Measurements from ENCODE around the gene RPL10A. TPM values are rescaled to one million over a fixed set of nuclear protein-coding genes. Genes with fewer than 3 reads are reported as not detected.
"Not testable (repeated sequence)": the region's sequence is repeated elsewhere in the genome, so short reads cannot be mapped to it uniquely, and the experiment has no call there.

RPL10A gene
- polyA plus RNA-seq, 4 donors, result 724 to 2,603 (median 2,051) TPM

- no peak for FAIRE-seq
- no peaks in the 10 kb centered on the region for H3K36me3 ChIP-seq (ENCODE audit: control insufficient read depth in 3 of 3, insufficient read depth in 2 of 3, low read depth in 1 of 3, low read length in 3 of 3)
- no peak overlapping the region for H3K27ac ChIP-seq (ENCODE audit: low read depth in 1 of 3, low read length in 2 of 3)
- no peak overlapping the region for H3K4me3 ChIP-seq (ENCODE audit: low read depth in 1 of 3, low read length in 3 of 3)
- 63 to 72% (median 63%) methylated on average over 6 of the region's 6 CpGs for WGBS, 3 donors
- H3K4me1 ChIP-seq (ENCODE audit: control insufficient read depth in 3 of 3, insufficient read depth in 2 of 3, low read depth in 1 of 3, low read length in 2 of 3), result no peaks in the 10 kb centered on the region
- H3K27me3 ChIP-seq (ENCODE audit: control insufficient read depth in 3 of 3, insufficient read depth in 3 of 3, low read length in 3 of 3), result peaks cover 0 to 7% (median 0%) of the 10 kb centered on the region in 3 donors
- no peaks in the 10 kb centered on the region for H3K9me3 ChIP-seq (ENCODE audit: control insufficient read depth in 2 of 2, insufficient read depth in 1 of 2, low read depth in 1 of 2, low read length in 1 of 2)
- DNase-seq, result no peak
These were observed 48.5 kb downstream of the RPL10A start for GRCh38 chr6:35516712-35517111.

- not testable (repeated sequence) for FAIRE-seq; H3K4me1 ChIP-seq (ENCODE audit: control insufficient read depth in 3 of 3, insufficient read depth in 2 of 3, low read depth in 1 of 3, low read length in 2 of 3)
These were observed 49.8 kb downstream of the RPL10A start for GRCh38 chr6:35517978-35518377.

GRCh38 chr6:35518566-35519312 lies 50.5 kb downstream of the RPL10A start:
- WGBS, 3 donors, result 91 to 95% (median 92%) methylated on average over 6 of the region's 6 CpGs
- H3K27me3 ChIP-seq (ENCODE audit: control insufficient read depth in 3 of 3, insufficient read depth in 3 of 3, low read length in 3 of 3), result no peaks in the 10 kb centered on the region
- no peak for DNase-seq
- no peaks in the 10 kb centered on the region for H3K9me3 ChIP-seq (ENCODE audit: control insufficient read depth in 2 of 2, insufficient read depth in 1 of 2, low read depth in 1 of 2, low read length in 1 of 2)
- H3K4me1 ChIP-seq (ENCODE audit: control insufficient read depth in 3 of 3, insufficient read depth in 2 of 3, low read depth in 1 of 3, low read length in 2 of 3), result no peaks in the 10 kb centered on the region
- no peak overlapping the region for H3K4me3 ChIP-seq (ENCODE audit: low read depth in 1 of 3, low read length in 3 of 3)
- no peak for FAIRE-seq
- H3K36me3 ChIP-seq (ENCODE audit: control insufficient read depth in 3 of 3, insufficient read depth in 2 of 3, low read depth in 1 of 3, low read length in 3 of 3), result no peaks in the 10 kb centered on the region
- no peak overlapping the region for H3K27ac ChIP-seq (ENCODE audit: low read depth in 1 of 3, low read length in 2 of 3)

More at GRCh38 chr6:35517978-35518377, 49.8 kb downstream of the RPL10A start:
- H3K4me3 ChIP-seq (ENCODE audit: low read depth in 1 of 3, low read length in 3 of 3); H3K27me3 ChIP-seq (ENCODE audit: control insufficient read depth in 3 of 3, insufficient read depth in 3 of 3, low read length in 3 of 3); H3K36me3 ChIP-seq (ENCODE audit: control insufficient read depth in 3 of 3, insufficient read depth in 2 of 3, low read depth in 1 of 3, low read length in 3 of 3); H3K9me3 ChIP-seq (ENCODE audit: control insufficient read depth in 2 of 2, insufficient read depth in 1 of 2, low read depth in 1 of 2, low read length in 1 of 2); DNase-seq; H3K27ac ChIP-seq (ENCODE audit: low read depth in 1 of 3, low read length in 2 of 3): not testable (repeated sequence)
- 81 to 85% (median 83%) methylated on average over 7 of the region's 7 CpGs for WGBS, 3 donors

GRCh38 chr6:35519313-35520015 lies 51.3 kb downstream of the RPL10A start:
- no peaks in the 10 kb centered on the region for H3K4me1 ChIP-seq (ENCODE audit: control insufficient read depth in 3 of 3, insufficient read depth in 2 of 3, low read depth in 1 of 3, low read length in 2 of 3)
- H3K9me3 ChIP-seq (ENCODE audit: control insufficient read depth in 2 of 2, insufficient read depth in 1 of 2, low read depth in 1 of 2, low read length in 1 of 2), result no peaks in the 10 kb centered on the region
- 77 to 86% (median 83%) methylated on average over 9 of the region's 9 CpGs for WGBS, 3 donors
- FAIRE-seq (no peak), DNase-seq (no peak)
- no peak overlapping the region for H3K27ac ChIP-seq (ENCODE audit: low read depth in 1 of 3, low read length in 2 of 3)
- H3K36me3 ChIP-seq (ENCODE audit: control insufficient read depth in 3 of 3, insufficient read depth in 2 of 3, low read depth in 1 of 3, low read length in 3 of 3), result no peaks in the 10 kb centered on the region
- H3K27me3 ChIP-seq (ENCODE audit: control insufficient read depth in 3 of 3, insufficient read depth in 3 of 3, low read length in 3 of 3), result no peaks in the 10 kb centered on the region
- H3K4me3 ChIP-seq (ENCODE audit: low read depth in 1 of 3, low read length in 3 of 3), result no peak overlapping the region

Other genes with a start within 250 kb of the RPL10A start
- 10 to 100 TPM; 16.2 to 33.9 (median 24.4) TPM for gene ZNF76, start 208.7 kb upstream of the RPL10A start, polyA plus RNA-seq
- 10 to 100 TPM in 2 of 4 donors, 1 to 10 TPM in 2; 4.7 to 16.2 (median 12.3) TPM for gene DEF6, start 170.6 kb upstream of the RPL10A start, polyA plus RNA-seq
- gene PPARD, start 125.8 kb upstream of the RPL10A start, polyA plus RNA-seq, result 10 to 100 TPM in 3 of 4 donors, 1 to 10 TPM in 1; 7.8 to 29.4 (median 13.8) TPM
- 10 to 100 TPM in 1 of 4 donors, 1 to 10 TPM in 3; 1.6 to 10.3 (median 3.1) TPM for gene FANCE, start 16.1 kb upstream of the RPL10A start, polyA plus RNA-seq
- 10 to 100 TPM; 13.4 to 35.6 (median 19.0) TPM for gene TEAD3, start 28.7 kb downstream of the RPL10A start, polyA plus RNA-seq
- under 1 TPM in 1 of 4 donors, not detected in 3; 0.72 TPM for gene TULP1, start 44.5 kb downstream of the RPL10A start, polyA plus RNA-seq
- gene FKBP5, start 220.5 kb downstream of the RPL10A start, polyA plus RNA-seq, result 100 to 1,000 TPM in 2 of 4 donors, 10 to 100 TPM in 1, 1 to 10 TPM in 1; 8.7 to 150 (median 88.9) TPM